Measurements from ENCODE around the gene CDT1.

DNA sequence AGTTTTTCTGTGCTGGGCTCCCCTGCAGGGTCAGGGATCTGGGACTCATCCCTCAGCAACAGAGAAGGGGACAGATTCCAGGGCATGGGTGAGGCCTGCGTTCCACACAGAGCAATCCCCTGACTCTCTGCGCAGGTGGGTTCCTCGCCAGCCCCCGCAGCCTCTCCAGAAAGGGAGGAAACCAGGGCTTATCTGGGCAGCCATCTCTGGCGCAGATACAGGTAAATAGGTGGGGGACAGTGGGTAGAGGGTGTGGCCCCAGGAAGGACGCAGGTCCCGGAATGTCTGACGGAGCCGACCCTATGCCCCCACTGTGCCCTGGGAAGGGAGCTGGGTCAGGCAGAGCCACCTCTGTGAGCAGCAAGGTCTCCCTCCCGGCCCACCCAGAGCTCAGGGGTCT, 41.8 kb upstream of the CDT1 start:
- no peak for TF ChIP-seq POLR2AphosphoS5 (IDR thresholded peaks at IDR 0.05)
- TF ChIP-seq, protein P1, sequence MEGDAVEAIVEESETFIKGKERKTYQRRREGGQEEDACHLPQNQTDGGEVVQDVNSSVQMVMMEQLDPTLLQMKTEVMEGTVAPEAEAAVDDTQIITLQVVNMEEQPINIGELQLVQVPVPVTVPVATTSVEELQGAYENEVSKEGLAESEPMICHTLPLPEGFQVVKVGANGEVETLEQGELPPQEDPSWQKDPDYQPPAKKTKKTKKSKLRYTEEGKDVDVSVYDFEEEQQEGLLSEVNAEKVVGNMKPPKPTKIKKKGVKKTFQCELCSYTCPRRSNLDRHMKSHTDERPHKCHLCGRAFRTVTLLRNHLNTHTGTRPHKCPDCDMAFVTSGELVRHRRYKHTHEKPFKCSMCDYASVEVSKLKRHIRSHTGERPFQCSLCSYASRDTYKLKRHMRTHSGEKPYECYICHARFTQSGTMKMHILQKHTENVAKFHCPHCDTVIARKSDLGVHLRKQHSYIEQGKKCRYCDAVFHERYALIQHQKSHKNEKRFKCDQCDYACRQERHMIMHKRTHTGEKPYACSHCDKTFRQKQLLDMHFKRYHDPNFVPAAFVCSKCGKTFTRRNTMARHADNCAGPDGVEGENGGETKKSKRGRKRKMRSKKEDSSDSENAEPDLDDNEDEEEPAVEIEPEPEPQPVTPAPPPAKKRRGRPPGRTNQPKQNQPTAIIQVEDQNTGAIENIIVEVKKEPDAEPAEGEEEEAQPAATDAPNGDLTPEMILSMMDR (IDR thresholded peaks at IDR 0.05), result no peak
